Nephron (organoid): ENCODE measurements around the gene CEP55.

ENCODE experiments used
- H3K27ac Mint-ChIP-seq, 3 experiments: 2 replicates each; pipeline ENCODE4 v1.8.0; 2020; ENCODE audit warnings: mixed read lengths in 3 of 3, mild to moderate bottlenecking in 2 of 3, moderate library complexity in 1 of 3
- H3K27me3 Mint-ChIP-seq: 2 replicates; pipeline ENCODE4 v1.8.0; 2021; ENCODE audit warnings: low read depth, mild to moderate bottlenecking, moderate library complexity, mixed read lengths
- H3K36me3 Mint-ChIP-seq: 2 replicates; pipeline ENCODE4 v1.8.0; 2020; ENCODE audit warnings: low read depth, mixed read lengths
- H3K4me1 Mint-ChIP-seq: 2 replicates; pipeline ENCODE4 v1.8.0; 2020; ENCODE audit warnings: mixed read lengths
- H3K4me3 Mint-ChIP-seq, 3 experiments: 2 replicates each; pipeline ENCODE4 v1.8.0; 2020; ENCODE audit warnings: mild to moderate bottlenecking in 3 of 3, mixed read lengths in 3 of 3, moderate library complexity in 2 of 3
- H3K9me3 Mint-ChIP-seq: 2 replicates; pipeline ENCODE4 v1.8.0; 2020; ENCODE audit warnings: mixed read lengths
- TF ChIP-seq, protein P1 (sequence below), 3 experiments: fragments of 200-600 bp; sonication (generic); IDR thresholded peaks; one replicate each; pipeline ENCODE4 v1.5.0; 2021; ENCODE audit warnings: antibody characterized with exemption in 3 of 3; ENCODE audit not compliant: unreplicated experiment in 3 of 3

CEP55 gene

DNA sequence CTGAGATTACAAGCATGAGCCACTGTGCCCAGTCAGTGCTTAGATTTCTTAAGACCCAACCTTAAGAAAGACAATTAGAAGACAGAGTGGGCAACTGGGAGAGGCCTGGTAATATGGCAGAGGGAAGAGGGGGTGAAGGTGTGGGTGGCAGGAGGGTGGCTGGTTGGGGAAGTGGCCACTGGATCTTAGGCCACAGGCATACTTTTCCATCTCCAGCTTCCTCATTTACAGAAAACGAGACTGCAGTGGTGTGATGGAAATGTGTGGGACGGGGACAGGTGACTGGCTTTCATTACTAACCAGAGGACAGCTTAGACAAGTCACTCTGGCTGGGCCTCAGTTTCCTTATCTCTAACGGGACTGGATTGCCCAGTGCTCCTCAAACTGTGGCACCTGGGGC lies 69.0 kb downstream of the CEP55 start:
- H3K27ac Mint-ChIP-seq, result no peak overlapping the region
- H3K4me1 Mint-ChIP-seq, result peaks cover 11% of the 10 kb centered on the region
- peaks cover 3% of the 10 kb centered on the region for H3K36me3 Mint-ChIP-seq
- TF ChIP-seq, protein P1, sequence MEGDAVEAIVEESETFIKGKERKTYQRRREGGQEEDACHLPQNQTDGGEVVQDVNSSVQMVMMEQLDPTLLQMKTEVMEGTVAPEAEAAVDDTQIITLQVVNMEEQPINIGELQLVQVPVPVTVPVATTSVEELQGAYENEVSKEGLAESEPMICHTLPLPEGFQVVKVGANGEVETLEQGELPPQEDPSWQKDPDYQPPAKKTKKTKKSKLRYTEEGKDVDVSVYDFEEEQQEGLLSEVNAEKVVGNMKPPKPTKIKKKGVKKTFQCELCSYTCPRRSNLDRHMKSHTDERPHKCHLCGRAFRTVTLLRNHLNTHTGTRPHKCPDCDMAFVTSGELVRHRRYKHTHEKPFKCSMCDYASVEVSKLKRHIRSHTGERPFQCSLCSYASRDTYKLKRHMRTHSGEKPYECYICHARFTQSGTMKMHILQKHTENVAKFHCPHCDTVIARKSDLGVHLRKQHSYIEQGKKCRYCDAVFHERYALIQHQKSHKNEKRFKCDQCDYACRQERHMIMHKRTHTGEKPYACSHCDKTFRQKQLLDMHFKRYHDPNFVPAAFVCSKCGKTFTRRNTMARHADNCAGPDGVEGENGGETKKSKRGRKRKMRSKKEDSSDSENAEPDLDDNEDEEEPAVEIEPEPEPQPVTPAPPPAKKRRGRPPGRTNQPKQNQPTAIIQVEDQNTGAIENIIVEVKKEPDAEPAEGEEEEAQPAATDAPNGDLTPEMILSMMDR (IDR thresholded peaks at IDR 0.05; ENCODE audit: unreplicated experiment in 3 of 3), result no peak
- peak overlapping the region in 1 of 3 experiments; percentile 36 for H3K4me3 Mint-ChIP-seq
- H3K27me3 Mint-ChIP-seq, result peaks cover 88% of the 10 kb centered on the region
- H3K9me3 Mint-ChIP-seq, result no peaks in the 10 kb centered on the region

DNA sequence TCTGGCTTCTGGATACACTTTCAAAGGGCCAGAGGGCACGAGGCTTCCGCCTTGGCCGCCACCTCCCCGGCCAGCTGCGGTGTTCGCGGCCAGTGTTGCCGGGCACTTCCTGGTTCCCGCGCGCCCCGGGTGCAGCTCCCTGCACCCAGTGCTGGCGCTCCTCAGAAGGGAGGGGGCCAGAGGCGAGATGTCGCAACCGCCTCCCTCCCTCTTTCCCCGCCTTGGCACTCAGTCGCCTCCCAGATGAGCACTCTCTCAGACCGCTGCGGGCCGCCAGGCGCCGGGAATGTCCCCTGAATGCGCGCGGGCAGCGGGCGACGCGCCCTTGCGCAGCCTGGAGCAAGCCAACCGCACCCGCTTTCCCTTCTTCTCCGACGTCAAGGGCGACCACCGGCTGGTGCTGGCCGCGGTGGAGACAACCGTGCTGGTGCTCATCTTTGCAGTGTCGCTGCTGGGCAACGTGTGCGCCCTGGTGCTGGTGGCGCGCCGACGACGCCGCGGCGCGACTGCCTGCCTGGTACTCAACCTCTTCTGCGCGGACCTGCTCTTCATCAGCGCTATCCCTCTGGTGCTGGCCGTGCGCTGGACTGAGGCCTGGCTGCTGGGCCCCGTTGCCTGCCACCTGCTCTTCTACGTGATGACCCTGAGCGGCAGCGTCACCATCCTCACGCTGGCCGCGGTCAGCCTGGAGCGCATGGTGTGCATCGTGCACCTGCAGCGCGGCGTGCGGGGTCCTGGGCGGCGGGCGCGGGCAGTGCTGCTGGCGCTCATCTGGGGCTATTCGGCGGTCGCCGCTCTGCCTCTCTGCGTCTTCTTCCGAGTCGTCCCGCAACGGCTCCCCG lies 70.2 kb downstream of the CEP55 start, which contains the start of gene FFAR4:
FFAR4 (plus strand) TSS at position 231 of the 842 bp plus-strand sequence; CDS start at position 287, 56 bp downstream.
- Mint-ChIP-seq H3K27me3 (peaks cover 88% of the 10 kb centered on the region), H3K4me3 (peak within 1 kb of the TSS; percentile 63 to 78 (median 77)), H3K4me1 (peaks cover 11% of the 10 kb centered on the region), H3K36me3 (peaks cover 3% of the 10 kb centered on the region), H3K9me3 (no peaks in the 10 kb centered on the region), H3K27ac (no peak within 1 kb of the TSS)
- TF ChIP-seq, protein P1 (IDR thresholded peaks at IDR 0.05; ENCODE audit: unreplicated experiment in 3 of 3), result no peak

DNA sequence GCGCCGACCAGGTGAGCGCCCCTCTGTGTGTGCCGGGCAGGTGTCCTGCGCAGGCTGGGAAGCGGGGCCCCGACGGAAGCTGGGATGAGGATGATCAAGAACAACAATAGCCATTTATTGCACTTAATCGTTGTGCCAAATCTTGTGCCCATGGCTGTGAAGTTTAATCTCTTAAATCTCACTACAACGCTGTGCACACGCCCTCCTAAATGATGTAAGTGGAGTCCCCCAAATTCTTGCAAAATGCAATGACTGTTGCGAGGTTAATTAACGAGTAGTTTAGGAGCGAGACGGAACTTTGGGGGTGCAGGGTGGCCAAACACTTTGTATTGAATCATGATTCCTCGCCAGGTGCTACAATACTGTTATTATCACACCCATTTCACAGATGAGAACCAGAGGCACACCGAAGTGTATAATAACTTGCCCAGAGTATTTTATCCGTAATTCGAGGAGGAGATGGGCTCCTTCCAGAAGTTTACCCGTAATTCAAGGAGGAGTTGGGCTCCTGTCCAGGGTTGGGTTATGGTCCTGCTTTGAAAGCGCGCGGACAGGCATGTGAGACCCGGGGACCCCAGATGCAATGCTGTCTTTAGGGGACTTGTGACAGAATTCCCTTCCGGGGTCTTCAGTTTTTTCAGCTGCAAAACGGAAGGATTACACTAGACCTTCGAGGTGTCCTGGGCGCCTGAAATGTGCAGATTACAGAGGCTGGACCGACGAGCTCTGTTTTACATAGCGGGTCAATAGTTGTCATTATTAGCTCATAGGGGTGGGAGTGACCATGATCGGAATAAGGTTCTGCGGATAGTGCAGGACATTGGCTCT lies 71.1 kb downstream of the CEP55 start:
- TF ChIP-seq, protein P1 (IDR thresholded peaks at IDR 0.05; ENCODE audit: unreplicated experiment in 3 of 3), result no peak
- Mint-ChIP-seq H3K36me3 (peaks cover 3% of the 10 kb centered on the region), H3K9me3 (no peaks in the 10 kb centered on the region)

DNA sequence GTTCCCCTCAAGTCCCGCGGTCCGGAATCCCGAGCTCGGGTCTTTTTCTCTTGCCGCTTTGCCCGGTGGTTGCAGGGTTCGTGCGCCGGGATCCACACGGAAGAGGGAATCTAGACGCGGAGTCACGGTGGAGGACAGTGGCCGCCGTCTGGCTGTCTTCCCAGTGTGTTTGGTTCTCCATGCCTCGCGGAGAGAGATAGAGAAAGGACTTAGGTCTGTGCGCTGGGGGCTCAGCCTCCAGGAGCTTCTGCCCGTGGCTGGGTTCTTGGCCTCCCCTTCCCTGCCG lies 71.6 kb downstream of the CEP55 start:
- H3K9me3 Mint-ChIP-seq, result no peaks in the 10 kb centered on the region
- H3K27me3 Mint-ChIP-seq, result peaks cover 98% of the 10 kb centered on the region
- peak overlapping the region; percentile 52 to 56 (median 53) for H3K4me3 Mint-ChIP-seq
- no peak overlapping the region for H3K27ac Mint-ChIP-seq
- peaks cover 11% of the 10 kb centered on the region for H3K4me1 Mint-ChIP-seq
- TF ChIP-seq, protein P1 (IDR thresholded peaks at IDR 0.05; ENCODE audit: unreplicated experiment in 3 of 3), result no peak
- H3K36me3 Mint-ChIP-seq, result peaks cover 3% of the 10 kb centered on the region

More for the DNA sequence above, 71.1 kb downstream of the CEP55 start:
- peak overlapping the region; percentile 52 to 78 (median 56) for H3K4me3 Mint-ChIP-seq
- peaks cover 95% of the 10 kb centered on the region for H3K27me3 Mint-ChIP-seq
- H3K4me1 Mint-ChIP-seq, result peaks cover 11% of the 10 kb centered on the region
- H3K27ac Mint-ChIP-seq, result no peak overlapping the region

DNA sequence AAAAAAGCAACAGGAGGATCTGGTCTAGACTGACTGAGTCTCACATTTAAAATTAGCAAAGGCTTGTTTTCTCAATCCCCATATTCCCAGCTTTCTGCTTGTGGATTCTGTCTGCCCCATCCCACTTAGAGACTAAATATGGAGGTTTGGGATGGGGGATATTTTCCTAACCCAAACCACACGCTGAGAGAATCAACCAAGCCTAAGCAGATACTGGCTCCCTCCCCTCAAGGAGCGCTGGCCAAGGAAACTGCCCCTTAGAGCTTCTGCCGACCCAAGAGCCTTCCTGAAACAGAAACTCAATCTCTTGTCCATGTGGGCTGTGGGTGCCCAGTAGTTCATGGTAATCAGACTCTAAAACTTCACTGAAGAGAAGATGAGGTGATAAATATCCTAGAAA lies 74.0 kb downstream of the CEP55 start:
- Mint-ChIP-seq H3K4me1 (peaks cover 11% of the 10 kb centered on the region), H3K9me3 (no peaks in the 10 kb centered on the region), H3K36me3 (peaks cover 3% of the 10 kb centered on the region), H3K4me3 (no peak overlapping the region), H3K27ac (no peak overlapping the region), H3K27me3 (peaks cover 88% of the 10 kb centered on the region)
- TF ChIP-seq, protein P1 (IDR thresholded peaks at IDR 0.05; ENCODE audit: unreplicated experiment in 3 of 3), result no peak
